Osteoblast (primary cell): ENCODE results near the gene DDX56. TPM values are rescaled to one million over a fixed set of nuclear protein-coding genes. Genes with fewer than 3 reads are reported as not detected.

Experiments used
- DNase-seq: peaks from one replicate; pipeline ENCODE4 v3.0.0; 2011; ENCODE audit warnings: low spot score, mixed read lengths; ENCODE audit not compliant: insufficient read length; ENCODE audit errors: missing footprints
- H2AFZ ChIP-seq: 2 replicates; pipeline ENCODE4 v1.6.0; 2011; ENCODE audit warnings: mild to moderate bottlenecking, low read length
- H3K27ac ChIP-seq: 2 replicates; pipeline ENCODE4 v1.5.1; 2011; ENCODE audit warnings: mild to moderate bottlenecking, low read depth, low read length, moderate library complexity
- H3K27me3 ChIP-seq: 2 replicates; pipeline ENCODE4 v1.6.0; 2012; ENCODE audit warnings: mild to moderate bottlenecking, control low read depth, inconsistent platforms, low read length, moderate library complexity; ENCODE audit not compliant: insufficient read depth
- H3K36me3 ChIP-seq: 2 replicates; pipeline ENCODE4 v1.5.1; 2011; ENCODE audit warnings: mild to moderate bottlenecking, low read length, control low read depth, moderate library complexity; ENCODE audit not compliant: insufficient read depth
- H3K4me1 ChIP-seq: 2 replicates; pipeline ENCODE4 v1.5.1; 2011; ENCODE audit warnings: mild to moderate bottlenecking, low read length, control low read depth, moderate library complexity; ENCODE audit not compliant: insufficient read depth
- H3K4me2 ChIP-seq: 2 replicates; pipeline ENCODE4 v1.6.0; 2011; ENCODE audit warnings: mild to moderate bottlenecking, low read length; ENCODE audit not compliant: insufficient read depth
- H3K4me3 ChIP-seq: fragments of 200-600 bp; sonication (generic); 3 replicates; pipeline ENCODE4 v1.5.1; 2012; ENCODE audit warnings: mild to moderate bottlenecking, low read length, inconsistent platforms; ENCODE audit not compliant: insufficient read depth
- H3K79me2 ChIP-seq: 2 replicates; pipeline ENCODE4 v1.6.0; 2012; ENCODE audit warnings: mild to moderate bottlenecking, low read length, control low read depth, inconsistent platforms; ENCODE audit not compliant: insufficient read depth
- H3K9me3 ChIP-seq: 2 replicates; pipeline ENCODE4 v1.5.1; 2011; ENCODE audit warnings: low read depth, low read length, control low read depth
- H4K20me1 ChIP-seq: 2 replicates; pipeline ENCODE4 v1.6.0; 2012; ENCODE audit warnings: mild to moderate bottlenecking, low read length, control low read depth; ENCODE audit not compliant: insufficient read depth
- CTCF ChIP-seq: IDR thresholded peaks from 2 replicates; pipeline ENCODE4 v1.5.1; 2011; ENCODE audit warnings: mild to moderate bottlenecking, low read depth, low read length, moderate library complexity; ENCODE audit errors: extremely low read depth
- total RNA-seq: library from RNA; depleted of rRNA; stranded (reverse); fragments of >200 nt; gene quantifications from 2 replicates; pipeline ENCODE4 v1.2.3, GENCODE V29; 2012

Gene DDX56
- 34.7 and 38.9 TPM in 2 replicates for total RNA-seq

- H3K79me2 ChIP-seq = peaks cover 58% of the 10 kb centered on the region
- DNase-seq = peak; percentile 98
- TF ChIP-seq CTCF = no peak
Measured at GRCh38 chr7:44573464-44574286, at the start of gene DDX56. Gene DDX56 (minus strand): TSS chr7:44573908. CDS start chr7:44573895, 13 bp downstream.

GRCh38 chr7:44622342-44623151, 48.8 kb upstream of the DDX56 start:
- DNase-seq = no peak
- peak overlapping the region; percentile 17 for H3K27ac ChIP-seq

More at GRCh38 chr7:44573464-44574286, at the start of gene DDX56:
- peak within 1 kb of the TSS; percentile 85 for H3K27ac ChIP-seq
- H4K20me1 ChIP-seq = peaks cover 12% of the 10 kb centered on the region
- peak within 1 kb of the TSS; percentile 96 for H3K4me3 ChIP-seq
- H3K4me1 ChIP-seq = peaks cover 20% of the 10 kb centered on the region
- peak within 1 kb of the TSS; percentile 83 for H3K4me2 ChIP-seq
- H3K9me3 ChIP-seq = no peaks in the 10 kb centered on the region
- no peaks in the 10 kb centered on the region for H3K27me3 ChIP-seq
- H3K36me3 ChIP-seq = peaks cover 52% of the 10 kb centered on the region
- H2AFZ ChIP-seq = peak within 1 kb of the TSS; percentile 92

GRCh38 chr7:44621750-44622103, 48.0 kb upstream of the DDX56 start:
- no peak for DNase-seq
- H3K27me3 ChIP-seq = no peaks in the 10 kb centered on the region
- peaks cover 29% of the 10 kb centered on the region for H3K4me1 ChIP-seq
- H3K36me3 ChIP-seq = peaks cover 22% of the 10 kb centered on the region
- H3K9me3 ChIP-seq = no peaks in the 10 kb centered on the region
- peaks cover 8% of the 10 kb centered on the region for H4K20me1 ChIP-seq
- no peak overlapping the region for H3K27ac ChIP-seq
- no peak overlapping the region for H2AFZ ChIP-seq
- H3K4me3 ChIP-seq = no peak overlapping the region
- no peak for TF ChIP-seq CTCF
- H3K79me2 ChIP-seq = peaks cover 97% of the 10 kb centered on the region
- no peak overlapping the region for H3K4me2 ChIP-seq

More at GRCh38 chr7:44622342-44623151, 48.8 kb upstream of the DDX56 start:
- Histone ChIP-seq H3K27me3 (no peaks in the 10 kb centered on the region), H3K79me2 (peaks cover 91% of the 10 kb centered on the region), H3K9me3 (no peaks in the 10 kb centered on the region), H3K4me3 (no peak overlapping the region), H3K4me1 (peaks cover 22% of the 10 kb centered on the region), H4K20me1 (peaks cover 8% of the 10 kb centered on the region), H3K36me3 (peaks cover 22% of the 10 kb centered on the region), H3K4me2 (peak overlapping the region; percentile 53), H2AFZ (no peak overlapping the region)
- no peak for TF ChIP-seq CTCF
